RWPE1 (cell line): ENCODE data around the gene TSPAN18.
A peak's percentile ranks its signal among the peaks of the same experiment; 100 is the strongest.

Source experiments
- CTCF ChIA-PET: fragments of 350-600 bp; sonication (Branson Sonifier 250); formaldehyde crosslinking; extraction: SDS; loops from one replicate; lab custom pipeline; 2021; lab: Yijun Ruan, JAX
- POLR2A ChIA-PET: fragments of 400-600 bp; formaldehyde crosslinking; extraction: SDS; loops from one replicate; lab custom pipeline; 2020; ENCODE audit warnings: antibody characterized with exemption; ENCODE audit not compliant: low non-redundant PET; lab: Yijun Ruan, JAX
- DNase-seq: peaks from one replicate; pipeline ENCODE4 v3.0.0; 2012; ENCODE audit warnings: low spot score
- H3K27ac ChIP-seq: fragments of 450-650 bp; 2 replicates; pipeline ENCODE4 v1.5.1; 2017
- TF ChIP-seq, protein P1 (sequence below): fragments of 450-650 bp; conservative IDR thresholded peaks from 2 replicates; pipeline ENCODE4 v1.5.1; 2017; ENCODE audit warnings: low read depth, mild to moderate bottlenecking

TSPAN18 gene

DNA sequence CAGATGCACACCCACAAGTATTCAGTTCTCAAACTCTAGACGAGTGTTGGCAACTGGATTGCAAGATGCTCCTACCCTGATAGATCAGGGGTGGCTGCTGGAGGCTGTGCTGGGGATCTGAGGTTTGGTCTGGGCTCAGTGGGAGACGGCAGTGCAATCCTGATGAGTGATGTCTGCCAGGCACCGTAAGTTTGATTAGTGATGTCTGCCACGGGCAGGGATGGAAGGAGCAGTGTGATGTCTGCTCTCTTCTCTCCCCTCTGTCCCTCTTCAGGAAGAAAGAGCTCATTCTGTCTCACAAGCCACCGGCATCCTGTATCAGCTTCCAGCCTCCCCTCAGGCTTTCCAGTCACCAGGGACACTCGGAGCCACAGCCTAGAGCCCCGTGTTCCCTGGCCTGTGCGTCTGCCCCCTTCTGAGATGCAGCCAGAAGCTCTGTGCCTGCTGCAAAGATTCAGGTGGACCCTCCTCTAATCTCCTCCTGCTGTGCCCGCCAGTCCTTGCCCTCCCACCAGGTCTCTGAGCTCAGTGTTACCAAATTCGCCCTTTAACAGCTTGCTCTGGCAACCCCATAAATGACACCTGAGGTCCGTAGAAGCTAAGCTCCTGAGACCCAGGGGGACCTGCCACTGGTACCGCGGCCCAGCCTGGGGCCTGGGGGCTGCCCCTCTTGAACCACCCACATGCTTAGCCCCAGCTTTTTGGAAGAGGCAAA is 204.0 kb downstream of the TSPAN18 start:
- ChIA-PET POLR2A (interaction anchor here (0.6 kb wide), 1 partner anchor 179 kb away, joined by 3 read pairs; no protein-coding TSS in a partner anchor), CTCF (interaction anchor here (0.7 to 14.8 kb wide), 4 partner anchors 25 to 185 kb away, joined by 3 to 407 read pairs (median 5); no protein-coding TSS in a partner anchor)
- TF ChIP-seq, protein P1, sequence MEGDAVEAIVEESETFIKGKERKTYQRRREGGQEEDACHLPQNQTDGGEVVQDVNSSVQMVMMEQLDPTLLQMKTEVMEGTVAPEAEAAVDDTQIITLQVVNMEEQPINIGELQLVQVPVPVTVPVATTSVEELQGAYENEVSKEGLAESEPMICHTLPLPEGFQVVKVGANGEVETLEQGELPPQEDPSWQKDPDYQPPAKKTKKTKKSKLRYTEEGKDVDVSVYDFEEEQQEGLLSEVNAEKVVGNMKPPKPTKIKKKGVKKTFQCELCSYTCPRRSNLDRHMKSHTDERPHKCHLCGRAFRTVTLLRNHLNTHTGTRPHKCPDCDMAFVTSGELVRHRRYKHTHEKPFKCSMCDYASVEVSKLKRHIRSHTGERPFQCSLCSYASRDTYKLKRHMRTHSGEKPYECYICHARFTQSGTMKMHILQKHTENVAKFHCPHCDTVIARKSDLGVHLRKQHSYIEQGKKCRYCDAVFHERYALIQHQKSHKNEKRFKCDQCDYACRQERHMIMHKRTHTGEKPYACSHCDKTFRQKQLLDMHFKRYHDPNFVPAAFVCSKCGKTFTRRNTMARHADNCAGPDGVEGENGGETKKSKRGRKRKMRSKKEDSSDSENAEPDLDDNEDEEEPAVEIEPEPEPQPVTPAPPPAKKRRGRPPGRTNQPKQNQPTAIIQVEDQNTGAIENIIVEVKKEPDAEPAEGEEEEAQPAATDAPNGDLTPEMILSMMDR, result no peak
- DNase-seq, result no peak
- peak overlapping the region; percentile 34 for H3K27ac ChIP-seq

- ChIA-PET CTCF (interaction anchor here (0.7 to 14.8 kb wide), 5 partner anchors 26 to 326 kb away, joined by 3 to 407 read pairs (median 6); no protein-coding TSS in a partner anchor), POLR2A (no interaction called here)
- TF ChIP-seq, protein P1, result no peak
These were observed 204.7 kb downstream of the TSPAN18 start for GRCh38 chr11:44931466-44931865.

GRCh38 chr11:44934110-44934509 is 207.3 kb downstream of the TSPAN18 start:
- DNase-seq, result no peak
- ChIA-PET CTCF (interaction anchor here (0.6 to 14.8 kb wide), 2 partner anchors 169 to 406 kb away, joined by 5 to 407 read pairs; no protein-coding TSS in a partner anchor), POLR2A (no interaction called here)
- TF ChIP-seq, protein P1, result no peak
- H3K27ac ChIP-seq, result peak overlapping the region; percentile 70

More at GRCh38 chr11:44931466-44931865, 204.7 kb downstream of the TSPAN18 start:
- no peak for DNase-seq
- peak overlapping the region; percentile 34 for H3K27ac ChIP-seq

GRCh38 chr11:44934735-44935250 is 208.0 kb downstream of the TSPAN18 start:
- ChIA-PET POLR2A (no interaction called here), CTCF (interaction anchor here (0.6 to 14.8 kb wide), 2 partner anchors 168 to 405 kb away, joined by 5 to 407 read pairs; no protein-coding TSS in a partner anchor)
- peak overlapping the region; percentile 70 for H3K27ac ChIP-seq
- TF ChIP-seq, protein P1, result no peak
- no peak for DNase-seq

DNA sequence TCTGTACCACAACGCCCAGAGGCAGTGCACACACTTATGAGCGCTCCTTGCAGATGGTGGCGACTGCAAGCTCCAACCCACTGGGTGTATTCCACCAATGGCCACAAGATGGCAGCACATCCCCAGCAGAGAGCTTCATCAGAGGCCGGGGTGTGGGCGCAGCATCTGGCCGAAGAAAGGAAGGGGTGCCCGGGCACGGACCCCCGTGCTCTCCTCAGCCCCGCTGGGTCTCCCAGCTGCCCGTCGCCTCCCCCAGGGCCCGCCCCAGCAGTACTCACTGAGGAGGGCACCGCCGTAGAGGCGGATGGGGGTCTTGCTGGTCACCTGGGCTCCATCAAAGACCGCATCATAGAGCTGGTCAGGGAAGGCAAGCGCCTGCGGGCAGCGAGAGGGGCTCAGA is 209.8 kb downstream of the TSPAN18 start:
- CTCF ChIA-PET, result interaction anchor here (0.5 to 14.8 kb wide), 26 partner anchors 8 to 1223 kb away, joined by 3 to 407 read pairs (median 4); no protein-coding TSS in a partner anchor
- TF ChIP-seq, protein P1, result peak; percentile 90
- POLR2A ChIA-PET, result no interaction called here
- H3K27ac ChIP-seq, result peak overlapping the region; percentile 70
- peak; percentile 68 for DNase-seq

DNA sequence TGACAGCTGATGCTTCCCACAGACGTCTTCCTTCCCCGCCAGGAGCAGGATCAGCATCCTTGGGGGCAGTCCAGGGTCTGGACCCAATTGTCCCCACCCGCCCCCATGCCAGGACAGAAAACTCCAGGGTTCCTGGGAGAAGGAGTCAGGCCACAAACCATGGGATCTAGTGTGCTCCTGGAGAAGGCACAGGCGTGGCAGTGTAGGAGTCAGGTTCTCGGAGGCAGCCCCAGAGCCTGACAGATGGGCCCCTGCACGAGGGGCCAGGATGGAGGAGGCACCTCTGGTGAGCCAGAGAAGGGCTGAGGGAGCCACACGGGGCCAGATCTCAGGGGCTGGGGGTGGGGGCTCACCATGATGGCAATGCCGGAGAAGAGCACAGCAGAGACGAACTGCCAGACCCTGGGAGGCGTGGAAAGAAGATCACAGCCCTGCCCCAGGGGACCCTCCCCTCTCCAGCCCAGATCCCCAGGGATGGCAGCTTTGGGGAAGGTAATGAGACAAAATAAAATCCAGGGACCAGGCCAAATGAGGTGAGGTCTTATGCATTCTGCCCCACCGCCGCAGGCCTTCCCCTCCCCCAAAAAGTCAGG is 210.3 kb downstream of the TSPAN18 start:
- TF ChIP-seq, protein P1, result no peak
- ChIA-PET POLR2A (no interaction called here), CTCF (interaction anchor here (0.6 to 14.8 kb wide), 21 partner anchors 8 to 532 kb away, joined by 3 to 407 read pairs (median 5); no protein-coding TSS in a partner anchor)
- peak overlapping the region; percentile 70 for H3K27ac ChIP-seq
- DNase-seq, result no peak
